HFF-Myc (cell line): ENCODE results near the gene SP4.

Experiments used
- DNase-seq: peaks from one replicate; pipeline ENCODE4 v3.0.0-alpha.2; 2011; ENCODE audit warnings: low read depth; ENCODE audit errors: extremely low read depth
- H3K4me3 ChIP-seq: replicated peaks from 2 replicates; pipeline ENCODE4 v1.5.1; 2011; ENCODE audit warnings: low read depth, mild to moderate bottlenecking, control low read depth, low read length
- TF ChIP-seq, protein P1 (sequence below): IDR thresholded peaks from 2 replicates; pipeline ENCODE4 v1.5.1; 2012; ENCODE audit warnings: mild to moderate bottlenecking, low read depth, low read length, control low read depth; ENCODE audit errors: missing control alignments

SP4 gene

DNA sequence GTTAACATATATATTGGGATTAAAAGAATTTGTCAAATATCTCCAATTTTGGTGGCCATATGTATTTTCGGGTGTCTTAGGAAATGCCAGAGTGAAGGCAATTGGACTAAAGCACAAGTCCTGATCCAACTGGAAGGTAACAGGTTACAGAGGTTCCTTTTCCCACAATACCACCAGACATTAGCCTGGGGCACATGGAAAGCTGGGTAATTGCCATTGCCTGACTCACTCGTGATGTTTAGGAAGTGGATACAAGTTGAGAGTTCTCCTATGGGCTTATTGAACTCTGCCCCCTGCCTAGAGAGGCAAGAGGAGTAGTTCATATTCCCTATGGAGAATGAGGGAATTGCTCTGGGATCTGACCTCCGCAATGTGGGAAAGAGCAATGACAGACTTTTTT lies 120.6 kb downstream of the SP4 start:
- H3K4me3 ChIP-seq: no peak overlapping the region
- no peak for DNase-seq
- TF ChIP-seq, protein P1, sequence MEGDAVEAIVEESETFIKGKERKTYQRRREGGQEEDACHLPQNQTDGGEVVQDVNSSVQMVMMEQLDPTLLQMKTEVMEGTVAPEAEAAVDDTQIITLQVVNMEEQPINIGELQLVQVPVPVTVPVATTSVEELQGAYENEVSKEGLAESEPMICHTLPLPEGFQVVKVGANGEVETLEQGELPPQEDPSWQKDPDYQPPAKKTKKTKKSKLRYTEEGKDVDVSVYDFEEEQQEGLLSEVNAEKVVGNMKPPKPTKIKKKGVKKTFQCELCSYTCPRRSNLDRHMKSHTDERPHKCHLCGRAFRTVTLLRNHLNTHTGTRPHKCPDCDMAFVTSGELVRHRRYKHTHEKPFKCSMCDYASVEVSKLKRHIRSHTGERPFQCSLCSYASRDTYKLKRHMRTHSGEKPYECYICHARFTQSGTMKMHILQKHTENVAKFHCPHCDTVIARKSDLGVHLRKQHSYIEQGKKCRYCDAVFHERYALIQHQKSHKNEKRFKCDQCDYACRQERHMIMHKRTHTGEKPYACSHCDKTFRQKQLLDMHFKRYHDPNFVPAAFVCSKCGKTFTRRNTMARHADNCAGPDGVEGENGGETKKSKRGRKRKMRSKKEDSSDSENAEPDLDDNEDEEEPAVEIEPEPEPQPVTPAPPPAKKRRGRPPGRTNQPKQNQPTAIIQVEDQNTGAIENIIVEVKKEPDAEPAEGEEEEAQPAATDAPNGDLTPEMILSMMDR: no peak

DNA sequence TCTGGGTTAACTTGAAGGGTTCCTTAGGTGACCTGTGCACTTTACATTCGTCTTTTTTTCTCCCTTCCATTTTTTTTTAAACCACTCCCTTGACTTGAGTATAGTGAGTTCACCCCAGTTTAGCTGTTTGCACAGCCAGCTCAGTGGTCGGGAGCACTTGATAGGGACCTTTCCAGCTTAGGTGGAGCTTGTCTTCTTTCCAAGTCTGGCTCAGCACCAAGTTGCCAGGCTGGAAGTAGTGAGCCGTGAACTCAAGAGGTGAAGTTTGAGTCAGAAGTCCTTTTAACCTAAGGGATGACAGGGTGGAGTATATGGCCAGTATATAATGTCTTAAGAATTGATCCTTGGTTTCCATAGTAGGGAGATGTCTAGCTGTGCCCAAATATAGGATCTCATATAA lies 122.2 kb downstream of the SP4 start:
- no peak for DNase-seq
- TF ChIP-seq, protein P1: no peak
- no peak overlapping the region for H3K4me3 ChIP-seq

DNA sequence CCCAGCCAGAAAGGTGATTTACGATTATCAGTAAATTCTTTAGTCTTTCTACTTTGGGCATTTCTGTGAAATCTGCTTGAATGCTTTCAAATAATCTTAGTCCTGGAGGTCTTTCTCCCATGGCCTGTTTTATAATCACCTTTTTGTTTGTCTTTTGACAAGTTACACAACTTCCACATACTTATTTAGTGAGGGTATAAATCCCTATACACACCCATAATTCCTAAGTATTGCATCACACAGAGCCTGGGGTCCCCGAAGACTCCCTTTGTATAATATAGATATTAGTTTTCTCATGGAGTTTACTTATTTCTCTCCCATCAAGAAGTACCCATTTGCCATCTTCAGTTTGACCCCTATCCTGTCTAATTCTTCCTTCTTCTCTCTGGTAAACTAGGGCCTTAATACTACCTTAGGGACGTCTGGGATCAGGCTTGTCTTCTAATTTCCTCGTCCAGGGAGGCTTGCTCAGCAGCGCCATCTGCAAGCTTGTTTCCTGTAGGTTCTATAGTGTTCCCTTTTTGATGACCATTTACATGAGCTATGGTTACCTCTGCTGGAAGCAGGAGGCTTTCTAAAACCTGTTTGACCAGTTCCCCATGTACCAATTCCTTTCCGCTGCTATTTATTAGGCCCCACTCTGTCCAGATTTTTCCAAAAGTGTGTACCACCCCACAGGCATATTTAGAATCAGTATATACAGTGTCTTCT lies 123.1 kb downstream of the SP4 start:
- no peak for DNase-seq
- H3K4me3 ChIP-seq: no peak overlapping the region
- TF ChIP-seq, protein P1: no peak

DNA sequence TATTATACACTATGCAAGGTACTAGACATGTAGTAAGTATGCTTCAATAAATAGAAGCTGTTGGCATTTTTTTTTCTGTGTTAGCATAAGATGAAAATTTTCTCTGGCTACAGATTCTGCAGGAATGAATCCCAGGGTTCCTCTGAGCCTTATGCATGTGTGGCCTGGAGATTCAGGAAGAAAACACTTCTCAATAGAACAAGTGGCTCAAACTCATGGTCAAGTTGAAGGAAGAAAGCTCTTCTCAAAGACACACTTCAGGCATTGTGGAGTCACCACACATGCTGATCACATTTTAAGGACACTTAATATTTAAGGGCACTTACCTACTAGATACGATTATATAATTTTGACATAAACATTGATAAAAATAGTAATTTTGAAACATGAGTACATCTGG lies 134.5 kb downstream of the SP4 start:
- TF ChIP-seq, protein P1: no peak
- no peak overlapping the region for H3K4me3 ChIP-seq
- no peak for DNase-seq
